Renal cortical epithelial cell (primary cell): ENCODE data around the gene XYLT1. TPM values are rescaled to one million over a fixed set of nuclear protein-coding genes. Genes with fewer than 3 reads are reported as not detected.

Experiments
- DNase-seq: peaks from one replicate; pipeline ENCODE4 v3.0.0-alpha.2; 2011; ENCODE audit warnings: low read depth
- total RNA-seq: library from RNA; depleted of rRNA; stranded (reverse); fragments of >200 nt; gene quantifications from 2 replicates; pipeline ENCODE4 v1.2.3, GENCODE V29; 2014

The XYLT1 gene
- total RNA-seq, 1 donor from 2014 or later, result 0.15 TPM

DNA sequence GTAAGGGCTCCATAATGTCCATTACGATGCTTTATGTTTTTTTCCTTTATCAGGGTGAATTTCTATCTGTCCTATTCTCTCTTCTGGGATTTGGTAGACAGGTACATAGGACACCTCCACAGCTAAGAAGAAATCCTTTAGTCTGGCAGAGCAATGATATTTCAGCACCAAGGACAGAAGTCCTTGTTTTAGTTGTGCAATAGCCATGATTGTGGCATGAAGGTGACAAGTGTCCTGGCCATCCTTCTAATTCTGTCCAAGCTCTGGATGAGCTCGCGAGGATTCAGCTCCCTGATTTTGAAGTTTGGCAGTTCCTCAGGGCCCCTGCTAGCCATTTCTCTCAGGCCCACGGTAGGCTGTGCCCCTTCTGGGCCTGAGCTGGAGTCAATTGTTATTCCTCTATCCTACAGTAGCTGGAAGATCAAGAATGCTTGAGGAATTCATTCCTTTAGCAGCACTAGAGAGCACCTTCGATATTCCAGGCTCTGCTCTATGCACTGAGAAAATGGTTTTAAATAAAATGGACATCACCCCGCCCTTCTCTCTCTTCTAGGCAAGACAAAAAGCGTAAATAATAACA lies 320.8 kb downstream of the XYLT1 start:
- DNase-seq, result no peak

DNA sequence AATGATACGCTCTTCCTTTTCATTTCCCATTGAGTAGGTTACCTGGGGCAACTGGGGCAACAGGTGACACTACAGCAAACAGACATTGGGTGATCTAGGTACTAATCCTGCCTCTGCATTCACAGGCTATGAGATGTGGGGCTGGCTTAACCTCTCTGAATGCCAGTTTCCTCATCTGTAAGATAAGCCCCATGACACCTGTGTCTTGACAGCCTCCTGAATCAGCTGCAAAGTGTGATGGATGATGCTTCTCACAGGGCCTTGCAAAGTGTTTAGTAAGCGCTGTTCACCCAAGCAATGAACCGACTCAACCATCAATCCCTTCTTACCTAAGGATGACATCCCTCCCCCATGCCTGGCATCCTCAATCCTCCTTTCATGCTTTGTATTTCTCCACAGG lies 322.8 kb downstream of the XYLT1 start:
- no peak for DNase-seq

DNA sequence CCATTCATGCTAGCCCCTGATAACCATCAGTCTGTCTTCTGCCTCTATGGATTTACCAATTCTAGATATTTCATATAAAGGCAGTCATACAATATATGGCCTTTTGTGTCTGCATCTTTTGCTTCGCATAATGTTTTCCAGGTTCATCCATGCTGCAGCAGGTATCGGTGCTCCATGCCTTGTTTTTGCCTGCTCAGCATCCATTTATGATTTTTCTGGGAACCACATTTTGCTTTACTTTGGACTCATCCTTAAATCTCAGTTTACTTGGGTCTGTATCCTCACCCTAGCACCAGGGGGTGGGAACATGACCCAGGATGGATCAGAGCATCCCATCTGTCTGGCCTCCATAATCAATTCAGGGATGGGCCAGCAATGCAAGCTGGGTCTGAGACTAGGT lies 325.7 kb downstream of the XYLT1 start:
- DNase-seq, result no peak

DNA sequence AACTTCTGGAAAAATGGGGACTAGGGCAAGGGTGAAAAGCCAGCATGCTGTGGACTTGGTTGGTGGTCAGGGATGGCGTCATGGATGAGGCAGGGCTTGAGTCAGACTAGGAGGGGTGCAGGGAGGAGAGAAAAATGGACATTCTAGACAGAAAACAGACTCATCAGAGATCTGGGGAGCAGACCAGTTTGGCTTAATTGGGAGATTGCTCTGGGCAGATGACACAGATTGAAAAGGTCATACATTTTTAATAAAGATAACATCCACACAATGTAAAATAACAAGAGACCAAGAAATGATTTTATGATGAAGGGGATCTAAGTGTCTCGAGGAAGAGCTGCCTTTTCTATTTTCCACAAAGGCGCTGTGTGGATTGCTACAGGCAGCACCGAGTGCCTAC lies 326.3 kb downstream of the XYLT1 start:
- no peak for DNase-seq

DNA sequence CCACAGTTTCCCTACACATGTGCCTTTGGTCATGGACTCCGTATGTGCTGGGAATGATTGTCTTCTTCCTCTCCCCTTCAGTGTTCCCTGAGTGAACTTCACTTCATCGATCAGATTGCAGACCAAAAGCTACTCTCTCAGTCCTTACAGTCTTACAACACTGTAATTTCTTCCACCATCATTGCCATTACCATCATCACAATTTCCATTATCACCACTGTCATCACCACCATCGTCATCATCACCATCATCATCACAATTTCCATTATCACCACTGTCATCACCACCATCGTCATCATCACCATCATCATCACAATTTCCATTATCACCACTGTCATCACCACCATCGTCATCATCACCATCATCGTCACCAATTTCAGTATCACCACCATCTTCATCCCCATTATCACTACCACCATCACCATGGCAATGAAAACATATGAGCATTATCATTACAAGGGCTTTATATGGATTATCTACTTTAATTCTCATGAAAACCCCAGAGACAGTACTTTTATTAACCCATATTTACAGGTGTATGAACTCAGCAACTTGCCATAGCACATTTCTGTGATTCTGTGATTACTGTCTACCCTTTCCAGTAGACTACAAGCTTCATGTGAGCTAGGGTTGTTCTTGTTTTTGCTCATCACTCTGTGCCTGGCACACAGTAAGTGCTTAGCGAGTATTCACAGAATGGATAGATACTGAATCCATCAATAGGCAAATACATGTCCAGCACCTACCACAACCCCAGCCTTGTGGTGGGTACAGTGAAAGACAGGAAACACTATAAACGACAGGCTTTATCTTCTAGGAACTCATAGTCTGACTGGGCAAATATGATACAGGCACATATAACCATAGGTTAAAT lies 327.0 kb downstream of the XYLT1 start:
- no peak for DNase-seq

DNA sequence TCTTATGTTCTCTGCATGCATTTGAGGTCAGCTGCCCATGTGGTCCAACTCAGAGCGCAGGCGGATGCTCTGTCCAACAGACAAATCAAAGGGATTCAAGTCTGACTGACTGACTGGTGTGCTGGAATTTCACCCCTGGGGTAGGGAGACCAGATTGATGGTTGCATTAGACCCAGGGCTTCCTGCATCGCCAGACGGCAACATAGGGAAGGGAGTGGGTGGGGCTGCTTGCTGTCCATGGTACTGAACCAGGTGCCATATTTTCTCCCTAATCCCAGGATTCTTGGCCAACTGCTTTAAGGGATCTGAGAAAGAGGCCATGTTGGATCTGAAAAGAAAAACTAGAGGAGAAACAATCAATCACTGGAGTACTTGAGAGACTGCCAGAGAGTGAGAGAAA lies 332.0 kb downstream of the XYLT1 start:
- DNase-seq, result no peak

DNA sequence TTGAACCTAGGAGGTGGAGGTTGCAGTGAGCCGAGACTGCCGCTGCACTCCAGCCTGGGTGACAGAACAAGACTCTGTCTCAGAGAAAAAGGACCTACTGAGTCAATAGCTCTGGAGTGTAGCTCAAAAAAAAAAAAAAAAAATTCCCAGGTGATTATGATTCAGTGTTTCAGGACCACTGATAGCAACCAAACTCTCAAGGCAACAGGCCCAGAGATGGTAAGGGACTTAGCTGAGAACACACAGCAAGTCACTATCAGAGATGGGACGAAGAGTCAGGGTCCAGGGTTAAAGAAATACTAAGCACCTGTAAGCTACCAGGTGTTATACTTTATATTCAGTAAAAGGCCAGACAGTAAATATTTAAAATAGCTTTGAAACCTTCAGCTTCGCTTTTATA lies 335.3 kb downstream of the XYLT1 start:
- DNase-seq, result no peak

DNA sequence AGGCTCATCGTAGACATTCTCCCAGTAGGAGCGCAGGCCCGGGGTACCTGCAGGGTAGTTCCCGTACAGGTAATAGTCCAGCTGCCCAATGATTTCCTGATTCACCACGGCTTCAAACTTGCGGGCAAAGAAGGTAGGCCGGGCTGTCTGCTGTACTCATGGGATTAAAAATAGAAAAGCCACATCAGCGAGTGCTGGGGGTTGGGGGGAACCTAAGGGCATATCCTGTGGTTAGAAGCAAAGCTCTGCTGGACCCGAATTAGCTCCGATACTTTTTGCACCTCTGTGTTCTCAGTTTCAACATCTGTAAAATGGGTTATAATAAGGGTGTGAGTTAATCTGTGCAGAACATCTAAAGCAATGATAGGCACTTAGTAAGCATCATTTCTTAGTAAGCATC lies 336.2 kb downstream of the XYLT1 start:
- no peak for DNase-seq

DNA sequence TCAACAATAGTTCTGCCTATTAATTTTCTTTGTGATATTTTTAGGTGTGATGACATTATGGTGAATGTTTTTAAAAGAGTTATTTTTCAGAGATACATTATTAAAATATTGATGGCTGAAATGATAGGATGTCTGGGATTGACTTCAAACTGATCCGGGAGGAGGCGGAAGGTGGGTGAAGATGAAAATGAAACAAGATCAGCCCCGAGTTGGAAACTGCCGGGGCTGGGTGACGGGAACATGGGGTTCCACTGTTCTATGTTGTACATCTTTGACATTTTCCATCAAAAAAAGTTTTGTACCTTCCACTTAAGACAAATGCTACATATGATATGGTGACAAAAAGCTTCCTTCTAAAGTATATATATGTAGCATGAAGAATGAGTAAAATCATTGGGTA lies 336.9 kb downstream of the XYLT1 start:
- DNase-seq, result no peak

DNA sequence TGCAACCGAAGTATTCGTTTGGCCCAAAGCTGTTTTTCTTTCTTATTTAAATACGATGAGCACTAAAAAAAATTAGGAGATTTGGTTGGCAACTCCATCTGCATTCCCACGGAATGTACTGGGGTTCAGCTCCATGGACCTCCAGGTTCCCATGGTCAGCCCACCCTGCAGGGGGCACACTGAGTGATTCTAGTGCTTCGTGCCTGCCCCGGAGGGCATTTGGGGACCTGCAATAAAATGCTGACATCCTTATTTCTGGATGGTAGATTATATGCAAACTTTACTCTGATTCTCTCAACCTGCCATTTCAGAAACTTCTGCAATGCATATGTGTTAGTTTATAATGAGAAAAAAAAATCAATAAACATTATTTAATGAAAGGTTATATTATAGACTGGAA lies 339.4 kb downstream of the XYLT1 start:
- no peak for DNase-seq

DNA sequence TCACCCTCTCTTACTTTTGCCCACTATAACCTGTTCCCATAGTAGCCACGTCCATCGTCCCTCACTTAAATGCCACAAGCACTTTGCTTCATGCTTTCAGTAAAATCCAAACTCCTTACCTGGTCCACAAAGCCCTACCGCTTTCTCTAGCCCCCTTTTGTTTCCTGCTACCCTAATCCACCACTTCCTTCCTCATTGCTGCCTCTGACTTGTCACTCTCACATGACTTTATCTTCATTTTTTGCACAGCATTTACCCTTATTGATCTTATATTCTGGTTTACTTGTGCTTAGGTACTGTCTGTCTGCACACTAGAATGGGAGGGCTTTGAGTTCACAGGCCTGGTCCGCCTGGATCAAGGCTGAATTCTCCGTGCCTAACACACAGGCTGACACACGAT lies 340.0 kb downstream of the XYLT1 start:
- DNase-seq, result no peak

DNA sequence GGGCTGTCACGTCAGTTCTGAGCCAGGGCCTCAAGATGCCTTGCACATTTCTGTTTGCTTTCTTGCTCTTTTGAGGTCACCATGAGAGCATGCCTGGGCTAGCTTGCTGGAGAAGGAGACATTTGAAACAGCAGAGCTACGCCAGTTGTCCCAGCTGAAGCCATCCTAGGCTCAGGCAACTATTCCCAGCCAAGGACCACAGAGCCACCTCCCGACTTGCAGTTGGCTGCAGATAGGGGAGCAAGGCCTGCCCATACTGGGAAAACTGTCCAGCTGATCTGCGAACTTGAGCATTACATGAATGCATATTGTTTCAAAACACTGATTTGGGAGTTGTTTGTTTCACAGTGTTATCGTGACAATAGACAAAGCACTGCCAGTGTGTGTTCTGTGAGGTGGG lies 340.8 kb downstream of the XYLT1 start:
- DNase-seq, result no peak

DNA sequence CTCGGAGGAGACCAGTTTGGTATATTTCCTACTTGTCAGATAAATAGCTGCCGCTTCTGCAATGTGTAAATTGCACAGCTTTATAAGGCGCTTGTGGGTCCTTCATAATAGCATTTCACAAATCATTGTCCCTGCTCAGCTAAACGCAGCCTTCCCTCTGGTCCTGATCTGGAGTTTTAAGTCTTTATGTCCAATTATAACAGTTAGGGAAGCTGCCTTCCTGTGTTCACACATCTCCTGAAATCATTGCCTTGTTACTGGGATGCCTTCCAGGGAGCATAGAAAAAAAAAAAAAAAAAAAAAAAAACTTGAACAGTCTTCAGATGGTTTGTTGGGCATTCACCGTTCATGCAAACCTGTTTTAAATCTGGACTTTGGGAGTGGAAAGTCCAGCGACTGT lies 342.0 kb downstream of the XYLT1 start:
- DNase-seq, result no peak

DNA sequence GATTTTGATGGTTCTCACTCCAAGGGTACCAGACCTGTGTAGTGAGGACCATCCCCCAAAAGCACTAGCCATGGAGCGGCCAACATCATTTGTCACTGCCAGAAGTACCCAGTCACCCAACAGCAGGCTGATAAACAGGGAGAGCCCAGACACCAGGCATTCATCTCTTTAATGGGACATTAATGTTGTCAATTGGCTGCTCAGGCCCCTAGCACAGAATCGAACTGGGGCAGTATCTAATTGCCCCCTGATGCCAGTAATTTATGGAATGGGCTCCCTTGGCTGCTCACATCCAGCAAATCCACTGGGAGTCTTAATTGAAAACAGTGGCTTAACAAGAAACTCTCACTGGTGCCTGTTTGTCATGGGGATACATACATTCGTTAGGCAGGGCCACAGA lies 344.6 kb downstream of the XYLT1 start:
- DNase-seq, result no peak

DNA sequence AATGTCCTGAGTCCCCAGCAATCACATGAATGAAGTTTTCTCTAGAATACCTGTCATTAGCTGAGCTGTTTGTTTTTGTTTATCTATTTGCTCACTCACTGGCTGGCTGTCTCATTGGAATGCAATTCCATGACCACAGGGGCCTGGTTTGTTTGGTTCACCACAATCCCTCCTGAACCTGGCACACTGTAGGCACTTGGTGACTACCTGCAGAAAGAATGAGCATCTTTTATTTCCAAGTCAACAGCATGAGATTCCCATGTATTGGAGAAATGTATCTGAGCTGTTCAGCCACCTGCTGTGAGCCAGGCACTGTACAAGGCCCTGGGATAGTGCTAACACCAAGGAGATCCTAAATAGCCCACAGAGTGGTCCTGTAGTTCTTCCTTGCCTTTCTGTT lies 345.1 kb downstream of the XYLT1 start:
- DNase-seq, result no peak

DNA sequence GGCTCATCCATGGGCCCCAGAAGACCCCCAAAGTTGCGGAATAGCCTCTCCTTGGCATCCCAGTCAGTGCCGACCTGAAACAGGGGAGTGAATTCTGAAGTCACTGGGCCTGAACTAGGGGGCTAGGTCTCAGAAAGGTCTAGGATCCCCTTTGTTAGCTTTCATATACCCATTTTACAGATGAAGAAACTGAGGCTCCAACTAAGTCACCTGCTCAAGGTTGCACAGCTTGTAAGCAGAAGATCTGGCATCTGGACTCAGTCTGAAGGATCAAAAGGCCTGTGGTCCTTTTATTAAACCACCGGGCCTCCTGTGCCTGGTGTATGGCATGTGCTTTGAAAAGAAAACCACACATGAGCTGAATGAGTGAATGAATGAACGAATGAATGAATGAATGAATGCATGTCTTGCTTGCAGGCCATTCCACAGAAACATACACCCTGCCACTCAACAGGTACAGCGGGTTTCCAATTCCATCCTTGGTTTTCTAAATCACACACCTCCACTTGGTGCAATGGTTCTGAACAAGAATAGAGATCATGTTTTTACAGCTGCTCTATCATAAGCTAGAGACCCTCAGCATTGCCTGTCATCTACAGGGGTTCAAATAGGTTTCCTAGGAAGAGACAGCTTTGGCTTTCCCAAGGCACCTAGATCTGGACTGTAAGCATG lies 352.7 kb downstream of the XYLT1 start:
- DNase-seq, result no peak

DNA sequence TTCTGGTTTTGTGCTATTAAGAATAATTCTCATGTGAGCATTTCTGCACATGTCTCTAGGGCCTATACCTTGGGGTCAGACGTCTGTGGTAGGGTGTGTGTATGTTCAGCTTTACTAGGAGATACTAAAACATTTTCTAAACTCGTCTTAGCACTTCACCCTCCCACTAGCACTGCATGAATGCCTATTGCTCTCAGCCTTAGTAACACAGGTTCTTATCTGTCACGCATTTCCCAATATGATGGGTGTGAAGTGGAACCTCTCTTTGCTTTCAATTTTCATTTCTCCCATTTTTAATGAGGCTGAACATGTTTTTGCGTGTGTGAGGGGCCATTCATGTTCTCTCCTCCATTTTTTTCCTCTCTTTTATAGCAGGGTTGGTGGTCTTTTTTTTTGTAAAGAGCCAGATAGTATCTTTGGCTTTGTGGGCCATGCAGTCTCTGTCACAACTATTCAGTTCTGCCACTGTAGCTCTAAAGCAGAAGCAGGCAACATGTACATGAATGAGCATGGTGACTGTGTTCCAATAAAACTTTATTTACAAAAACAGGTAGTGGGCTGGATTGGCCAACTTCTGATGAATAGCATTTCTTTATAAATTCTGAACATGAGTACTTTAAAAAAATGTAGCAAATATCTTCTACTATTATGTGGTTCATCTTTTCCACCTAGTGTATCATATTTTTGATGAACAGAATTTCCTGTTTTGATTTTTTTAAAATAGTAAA lies 354.0 kb downstream of the XYLT1 start:
- DNase-seq, result no peak

DNA sequence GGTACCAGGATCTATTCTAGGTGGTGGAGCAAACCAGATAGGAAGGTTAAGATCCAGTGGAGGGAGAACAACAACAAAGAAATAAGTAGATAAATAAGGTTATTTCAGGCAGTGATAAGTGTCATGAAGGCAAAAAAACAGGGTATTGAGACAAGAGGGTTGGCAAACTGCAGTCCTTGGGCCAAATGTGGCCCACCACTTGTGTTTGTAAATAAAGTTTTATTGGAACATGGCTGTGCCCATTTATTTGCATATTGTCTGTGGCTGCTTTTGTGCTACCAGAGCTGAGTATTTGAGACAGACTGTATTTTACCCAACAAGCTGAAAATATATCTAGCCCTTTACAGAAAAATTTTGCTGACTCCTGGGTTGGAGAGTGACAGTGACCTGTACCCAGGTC lies 361.3 kb downstream of the XYLT1 start:
- DNase-seq, result no peak

DNA sequence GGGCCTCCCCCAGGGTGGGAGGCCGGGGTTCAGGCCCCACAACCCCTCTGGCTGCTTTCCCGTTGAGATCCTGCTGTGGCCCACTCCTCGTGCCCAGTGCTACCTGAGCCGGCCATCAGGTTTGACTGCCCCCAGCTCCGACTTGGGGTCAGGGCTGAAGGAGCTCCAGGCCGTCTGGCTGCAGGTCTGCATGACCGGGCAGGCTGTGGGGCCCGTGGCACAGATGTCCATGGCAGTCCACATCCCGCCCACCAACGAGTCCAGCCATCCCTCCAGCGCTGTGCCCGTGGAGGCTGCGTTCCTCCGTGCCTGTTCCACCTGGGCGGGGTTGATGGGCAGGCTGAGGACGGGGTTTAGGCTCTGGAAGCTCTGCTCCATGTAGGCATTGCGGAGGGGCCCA lies 362.2 kb downstream of the XYLT1 start:
- DNase-seq, result no peak

DNA sequence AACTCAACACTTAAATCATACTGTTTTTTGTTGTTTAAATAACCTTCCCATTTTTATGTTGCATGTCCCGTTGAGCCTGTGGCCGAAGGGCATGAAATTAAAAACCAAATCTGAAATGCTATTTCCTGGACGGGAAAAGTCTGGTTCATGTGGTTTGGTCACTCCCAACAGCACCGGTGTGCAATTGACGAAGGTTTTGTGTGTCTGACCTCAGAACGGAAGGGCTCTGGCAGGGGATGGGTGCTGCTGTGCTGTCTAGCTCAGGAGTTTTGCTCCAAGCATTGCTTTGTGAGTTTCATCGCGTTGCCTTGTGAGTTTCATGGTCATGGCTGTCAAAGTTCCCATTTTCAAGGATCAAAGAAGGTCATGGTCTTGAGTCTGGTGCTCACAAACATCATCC lies 363.3 kb downstream of the XYLT1 start:
- DNase-seq, result no peak

DNA sequence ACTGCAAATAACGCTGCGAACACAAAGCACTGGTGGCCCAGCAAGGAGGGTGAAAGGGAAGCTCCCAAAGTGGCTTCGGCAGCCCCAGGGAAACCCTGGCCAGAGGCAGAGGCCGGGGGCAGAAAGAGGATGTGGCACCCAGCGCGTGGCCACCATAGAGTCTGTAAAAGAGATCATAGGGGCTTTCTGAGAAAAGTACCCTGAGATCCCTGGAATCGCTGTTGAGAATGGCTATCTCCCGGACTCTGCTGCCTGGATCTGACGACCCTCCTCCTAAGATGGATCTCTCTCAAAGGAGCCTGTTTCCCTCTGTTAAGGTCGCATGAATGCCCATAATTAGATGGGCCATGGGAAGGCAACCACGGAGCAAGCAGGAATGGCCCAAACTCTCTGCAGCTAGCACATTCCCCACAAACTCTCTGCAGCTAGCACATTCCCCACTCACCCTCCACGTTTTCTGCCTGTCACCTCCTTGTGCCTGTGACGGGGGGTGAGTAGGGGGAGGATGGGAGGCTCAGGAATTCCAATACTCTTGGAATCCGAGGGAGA lies 364.4 kb downstream of the XYLT1 start:
- no peak for DNase-seq

DNA sequence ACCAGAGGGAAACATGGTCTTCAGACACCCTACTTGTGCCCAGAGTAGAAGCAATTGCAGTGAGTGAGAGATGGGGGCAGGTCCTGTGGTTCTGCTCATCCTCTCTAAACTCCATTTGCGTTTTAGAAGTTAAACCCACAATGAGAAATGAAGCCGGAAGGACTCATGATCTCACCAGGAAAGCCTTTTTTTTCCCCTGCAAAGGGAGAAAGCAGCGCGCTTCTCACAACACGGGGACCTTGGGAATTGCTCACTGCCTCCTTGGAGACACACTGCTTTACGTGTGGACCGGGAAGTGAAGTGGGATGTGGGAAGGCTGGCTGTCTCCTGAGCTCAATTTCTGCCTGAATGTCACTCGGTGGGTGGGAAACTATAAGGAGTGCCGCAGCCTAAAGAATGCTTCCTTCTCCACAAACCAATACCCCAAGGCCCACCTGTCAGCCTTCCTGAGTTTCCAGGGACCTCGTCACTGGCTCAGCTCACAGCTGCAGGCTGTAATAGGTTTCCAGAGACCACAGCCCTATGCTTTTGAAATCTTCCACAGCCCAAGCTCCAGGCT lies 365.4 kb downstream of the XYLT1 start:
- DNase-seq, result no peak
